HL-60 (cell line): Measurements from ENCODE around the gene SH3RF1.

Source experiments
- DNase-seq, 2 experiments: peaks; one replicate each; pipeline ENCODE4 v3.0.0-alpha.2; 2010 to 2020; ENCODE audit warnings: low read depth in 1 of 2, low spot score in 1 of 2
- H3K27ac ChIP-seq: fragments of 250-450 bp; sonication (Bioruptor Pico); replicated peaks from 2 replicates; pipeline ENCODE4 v1.5.1; 2020; ENCODE audit warnings: mild to moderate bottlenecking, moderate library complexity
- H3K27me3 ChIP-seq: fragments of 250-450 bp; sonication (Bioruptor Pico); 2 replicates; pipeline ENCODE4 v1.5.1; 2021; ENCODE audit warnings: mild to moderate bottlenecking, moderate library complexity; ENCODE audit not compliant: insufficient read depth, poor library complexity, severe bottlenecking
- H3K4me3 ChIP-seq: replicated peaks from 2 replicates; pipeline ENCODE4 v1.5.1; 2011; ENCODE audit warnings: mild to moderate bottlenecking, control low read depth, low read length; ENCODE audit not compliant: insufficient read depth
- GABPA ChIP-seq: IDR thresholded peaks from 2 replicates; pipeline ENCODE4 v1.6.1; 2012; ENCODE audit warnings: low read depth
- POLR2AphosphoS5 ChIP-seq: IDR thresholded peaks from 2 replicates; pipeline ENCODE4 v1.6.1; 2012; ENCODE audit warnings: low read depth
- SPI1 ChIP-seq: IDR thresholded peaks from 2 replicates; pipeline ENCODE4 v1.6.1; 2012; ENCODE audit warnings: low read depth, mild to moderate bottlenecking, borderline replicate concordance
- TF ChIP-seq, protein P1 (sequence below): IDR thresholded peaks from one replicate; pipeline ENCODE4 v1.5.1; 2011; ENCODE audit warnings: low read length, control low read depth, inconsistent platforms; ENCODE audit not compliant: insufficient read depth
- TF ChIP-seq, protein P2 (sequence below): IDR thresholded peaks from 2 replicates; pipeline ENCODE4 v1.6.1; 2012; ENCODE audit warnings: low read depth; ENCODE audit not compliant: insufficient replicate concordance

The SH3RF1 gene

GRCh38 chr4:169210504-169211118 is 60.1 kb downstream of the SH3RF1 start:
- H3K27me3 ChIP-seq: no peaks in the 10 kb centered on the region
- H3K27ac ChIP-seq: no peak overlapping the region
- TF ChIP-seq SPI1: peak; percentile 18
- TF ChIP-seq, protein P1, sequence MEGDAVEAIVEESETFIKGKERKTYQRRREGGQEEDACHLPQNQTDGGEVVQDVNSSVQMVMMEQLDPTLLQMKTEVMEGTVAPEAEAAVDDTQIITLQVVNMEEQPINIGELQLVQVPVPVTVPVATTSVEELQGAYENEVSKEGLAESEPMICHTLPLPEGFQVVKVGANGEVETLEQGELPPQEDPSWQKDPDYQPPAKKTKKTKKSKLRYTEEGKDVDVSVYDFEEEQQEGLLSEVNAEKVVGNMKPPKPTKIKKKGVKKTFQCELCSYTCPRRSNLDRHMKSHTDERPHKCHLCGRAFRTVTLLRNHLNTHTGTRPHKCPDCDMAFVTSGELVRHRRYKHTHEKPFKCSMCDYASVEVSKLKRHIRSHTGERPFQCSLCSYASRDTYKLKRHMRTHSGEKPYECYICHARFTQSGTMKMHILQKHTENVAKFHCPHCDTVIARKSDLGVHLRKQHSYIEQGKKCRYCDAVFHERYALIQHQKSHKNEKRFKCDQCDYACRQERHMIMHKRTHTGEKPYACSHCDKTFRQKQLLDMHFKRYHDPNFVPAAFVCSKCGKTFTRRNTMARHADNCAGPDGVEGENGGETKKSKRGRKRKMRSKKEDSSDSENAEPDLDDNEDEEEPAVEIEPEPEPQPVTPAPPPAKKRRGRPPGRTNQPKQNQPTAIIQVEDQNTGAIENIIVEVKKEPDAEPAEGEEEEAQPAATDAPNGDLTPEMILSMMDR: no peak
- no peak overlapping the region for H3K4me3 ChIP-seq
- DNase-seq: no peak

GRCh38 chr4:169209388-169209883 is 61.3 kb downstream of the SH3RF1 start:
- no peak for DNase-seq
- Histone ChIP-seq H3K27me3 (no peaks in the 10 kb centered on the region), H3K27ac (no peak overlapping the region), H3K4me3 (no peak overlapping the region)
- TF ChIP-seq, protein P1: no peak
- TF ChIP-seq POLR2AphosphoS5 (no peak), GABPA (no peak), SPI1 (no peak)
- TF ChIP-seq, protein P2, sequence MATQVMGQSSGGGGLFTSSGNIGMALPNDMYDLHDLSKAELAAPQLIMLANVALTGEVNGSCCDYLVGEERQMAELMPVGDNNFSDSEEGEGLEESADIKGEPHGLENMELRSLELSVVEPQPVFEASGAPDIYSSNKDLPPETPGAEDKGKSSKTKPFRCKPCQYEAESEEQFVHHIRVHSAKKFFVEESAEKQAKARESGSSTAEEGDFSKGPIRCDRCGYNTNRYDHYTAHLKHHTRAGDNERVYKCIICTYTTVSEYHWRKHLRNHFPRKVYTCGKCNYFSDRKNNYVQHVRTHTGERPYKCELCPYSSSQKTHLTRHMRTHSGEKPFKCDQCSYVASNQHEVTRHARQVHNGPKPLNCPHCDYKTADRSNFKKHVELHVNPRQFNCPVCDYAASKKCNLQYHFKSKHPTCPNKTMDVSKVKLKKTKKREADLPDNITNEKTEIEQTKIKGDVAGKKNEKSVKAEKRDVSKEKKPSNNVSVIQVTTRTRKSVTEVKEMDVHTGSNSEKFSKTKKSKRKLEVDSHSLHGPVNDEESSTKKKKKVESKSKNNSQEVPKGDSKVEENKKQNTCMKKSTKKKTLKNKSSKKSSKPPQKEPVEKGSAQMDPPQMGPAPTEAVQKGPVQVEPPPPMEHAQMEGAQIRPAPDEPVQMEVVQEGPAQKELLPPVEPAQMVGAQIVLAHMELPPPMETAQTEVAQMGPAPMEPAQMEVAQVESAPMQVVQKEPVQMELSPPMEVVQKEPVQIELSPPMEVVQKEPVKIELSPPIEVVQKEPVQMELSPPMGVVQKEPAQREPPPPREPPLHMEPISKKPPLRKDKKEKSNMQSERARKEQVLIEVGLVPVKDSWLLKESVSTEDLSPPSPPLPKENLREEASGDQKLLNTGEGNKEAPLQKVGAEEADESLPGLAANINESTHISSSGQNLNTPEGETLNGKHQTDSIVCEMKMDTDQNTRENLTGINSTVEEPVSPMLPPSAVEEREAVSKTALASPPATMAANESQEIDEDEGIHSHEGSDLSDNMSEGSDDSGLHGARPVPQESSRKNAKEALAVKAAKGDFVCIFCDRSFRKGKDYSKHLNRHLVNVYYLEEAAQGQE: no peak

- Histone ChIP-seq H3K27me3 (no peaks in the 10 kb centered on the region), H3K4me3 (no peak overlapping the region), H3K27ac (no peak overlapping the region)
- no peak for DNase-seq
- TF ChIP-seq, protein P1: no peak
- TF ChIP-seq POLR2AphosphoS5 (no peak), SPI1 (no peak), GABPA (no peak)
- TF ChIP-seq, protein P2: no peak
These were observed 62.2 kb downstream of the SH3RF1 start for GRCh38 chr4:169208516-169208915.

DNA sequence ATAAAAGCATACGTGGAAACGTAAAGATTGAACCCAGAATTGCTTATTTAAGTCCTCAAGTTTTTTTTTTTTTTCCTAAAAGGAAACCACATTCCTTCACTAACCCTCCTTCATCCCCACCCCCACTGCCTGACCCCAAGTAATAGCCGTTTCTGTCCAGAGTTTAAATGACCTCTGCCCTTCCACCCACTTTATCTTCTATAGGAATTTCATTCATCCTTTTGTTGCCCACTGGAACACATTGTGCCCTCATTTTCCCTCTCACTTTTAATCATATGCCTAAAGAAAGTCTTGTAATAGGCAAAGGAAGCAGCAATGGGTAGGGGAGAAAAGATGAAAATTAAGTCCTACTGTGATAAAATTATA is 62.7 kb downstream of the SH3RF1 start:
- no peak for DNase-seq
- Histone ChIP-seq H3K27me3 (no peaks in the 10 kb centered on the region), H3K4me3 (no peak overlapping the region), H3K27ac (no peak overlapping the region)
- TF ChIP-seq, protein P2: no peak
- TF ChIP-seq GABPA (no peak), SPI1 (no peak), POLR2AphosphoS5 (no peak)
- TF ChIP-seq, protein P1: no peak
